Stimulated activated CD4-positive, alpha-beta T cell treated with anti-CD3 and anti-CD28 coated beads, Interleukin-2, amount 100 ng/mL, for 24 hours (primary cell): ENCODE data around the gene NSUN2.
"Not testable (repeated sequence)": the region's sequence is repeated elsewhere in the genome, so short reads cannot be mapped to it uniquely, and the experiment has no call there.

Source experiments
- DNase-seq, 2 donors: peaks; one replicate each; pipeline ENCODE4 v3.0.0-alpha.2; 2020

NSUN2 gene

DNA sequence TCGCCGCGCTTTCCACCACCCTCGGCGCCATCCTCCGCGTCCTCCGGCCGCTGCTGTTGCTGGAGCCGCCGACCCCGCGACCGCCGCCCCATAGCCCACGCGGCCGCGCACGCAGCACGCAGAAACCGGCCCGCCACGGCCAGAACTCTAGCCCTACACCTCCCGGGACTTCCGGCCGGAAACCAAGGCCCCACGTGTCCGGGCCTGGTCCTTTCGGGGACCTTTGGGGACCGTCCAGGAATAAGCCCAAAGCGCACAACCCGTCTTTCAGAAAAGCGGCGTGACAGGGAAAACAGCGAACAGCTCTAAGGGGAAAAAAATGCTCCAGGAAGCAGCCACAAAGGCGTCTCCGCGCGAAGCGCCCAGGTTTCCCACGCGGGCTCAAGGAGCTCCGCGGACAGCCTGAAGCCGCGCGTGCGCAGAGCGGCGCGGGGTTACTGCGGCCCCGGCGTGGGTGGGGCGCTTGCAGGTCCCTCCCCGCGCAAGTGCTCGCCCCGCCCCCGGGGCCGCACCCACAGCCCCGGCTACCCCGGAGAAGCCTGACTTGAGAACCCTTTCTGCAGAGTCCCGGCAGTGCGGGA is at the start of gene NSUN2, which contains the start of gene SRD5A1:
Gene NSUN2, minus strand, starts transcription at position 157 of the 581 bp plus-strand sequence. Its CDS starts 65 bp downstream, at position 92.
Gene SRD5A1, plus strand, starts transcription at position 553 of the 581 bp plus-strand sequence. CDS start 137 bp downstream, outside the sequence.
- DNase-seq = peak; percentile 91

DNA sequence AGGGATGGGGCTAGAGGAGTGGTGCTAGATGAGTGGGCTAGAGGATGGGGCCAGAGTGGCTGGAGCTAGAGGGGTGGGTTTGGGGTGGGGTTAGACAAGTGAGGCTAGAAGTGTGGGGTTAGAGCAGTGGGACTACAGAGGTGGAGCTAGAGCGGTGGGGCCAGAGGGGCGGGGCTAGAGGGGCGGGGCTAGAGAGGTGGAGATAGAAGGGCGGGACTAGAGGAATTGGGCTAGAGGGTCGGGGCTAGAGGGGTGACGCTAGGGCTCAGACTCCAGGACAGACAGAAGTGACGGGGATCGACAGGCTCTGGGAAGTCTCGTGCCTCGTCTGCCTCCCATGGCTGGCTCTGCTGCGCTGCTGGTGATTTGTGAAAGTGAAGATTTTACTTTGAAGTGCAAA is 49.4 kb upstream of the NSUN2 start:
- no peak for DNase-seq

DNA sequence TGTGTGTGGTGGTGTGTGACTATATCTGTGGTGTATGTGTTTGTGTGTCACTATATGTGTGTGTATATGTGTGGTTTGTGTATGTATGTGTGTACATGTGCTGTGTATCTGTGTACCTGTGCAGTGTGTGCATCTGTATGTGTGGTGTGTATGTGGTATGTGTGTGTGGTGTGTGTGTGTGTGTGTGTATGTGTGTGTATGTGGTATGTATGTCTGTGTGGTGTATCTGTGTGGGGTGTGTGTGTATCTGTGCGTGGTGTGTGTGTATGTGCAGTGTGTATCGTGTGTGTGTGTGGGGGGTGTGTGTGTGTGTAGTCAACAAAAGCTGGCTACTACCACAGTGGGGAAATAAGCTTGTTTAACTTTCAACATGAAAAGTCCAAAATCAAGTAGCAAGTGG is 48.8 kb upstream of the NSUN2 start:
- DNase-seq = no peak

DNA sequence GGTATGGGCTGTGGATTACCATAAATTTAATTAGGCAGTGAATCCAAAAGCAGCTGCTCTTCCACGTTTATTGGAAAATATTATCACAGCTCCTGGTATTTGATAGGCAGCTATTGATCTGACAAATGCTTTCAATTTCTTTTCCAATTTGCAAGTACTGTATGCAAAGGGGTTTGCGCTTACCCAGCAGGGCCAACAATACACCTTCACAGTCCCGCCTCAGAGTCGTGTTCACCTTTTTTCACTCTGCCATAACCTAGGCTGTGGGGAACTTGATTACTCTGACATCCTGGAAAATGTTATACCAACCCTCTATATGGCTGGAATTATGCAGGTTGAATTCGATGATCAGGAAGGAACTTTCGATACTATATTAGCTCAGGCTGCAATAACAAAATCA is 48.1 kb upstream of the NSUN2 start:
- no peak for DNase-seq

DNA sequence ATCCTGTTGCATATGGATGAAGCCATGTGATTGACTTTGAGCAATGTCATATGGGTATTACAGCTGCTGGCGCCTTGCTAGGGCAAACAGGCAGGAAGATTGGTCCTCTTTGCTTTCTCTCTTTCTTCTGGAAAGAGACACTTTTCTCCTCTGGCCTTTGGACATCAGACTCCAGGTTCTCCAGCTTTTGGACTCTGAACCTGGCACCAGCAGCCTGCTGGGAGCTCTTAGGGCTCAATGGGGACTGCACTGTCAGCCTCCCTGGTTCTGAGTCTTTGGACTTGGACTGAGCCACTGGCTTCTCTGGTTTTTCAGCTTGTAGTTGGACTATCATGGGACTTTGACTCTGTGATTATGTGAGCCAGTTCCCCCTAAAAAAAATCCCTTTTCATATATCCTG is 45.5 kb upstream of the NSUN2 start:
- DNase-seq = no peak

DNA sequence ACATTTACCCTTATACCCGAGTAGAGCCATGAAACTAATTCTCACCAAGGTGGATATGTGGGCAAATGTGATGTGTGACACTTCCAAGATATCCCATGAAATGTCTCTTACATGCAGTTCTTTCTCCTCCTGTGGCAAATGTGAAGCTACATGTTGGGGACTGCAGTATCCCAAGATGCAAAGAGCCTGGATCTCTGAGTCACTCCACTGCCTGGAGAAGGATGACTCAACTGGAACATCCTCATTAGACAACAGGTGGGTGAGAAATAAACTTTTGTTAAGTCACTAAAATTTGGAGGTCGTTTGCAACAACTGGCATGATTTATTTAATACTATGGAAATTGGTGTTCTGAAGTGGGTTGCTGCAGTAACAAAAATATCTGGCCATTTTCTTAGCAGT is 43.9 kb upstream of the NSUN2 start:
- DNase-seq = no peak

DNA sequence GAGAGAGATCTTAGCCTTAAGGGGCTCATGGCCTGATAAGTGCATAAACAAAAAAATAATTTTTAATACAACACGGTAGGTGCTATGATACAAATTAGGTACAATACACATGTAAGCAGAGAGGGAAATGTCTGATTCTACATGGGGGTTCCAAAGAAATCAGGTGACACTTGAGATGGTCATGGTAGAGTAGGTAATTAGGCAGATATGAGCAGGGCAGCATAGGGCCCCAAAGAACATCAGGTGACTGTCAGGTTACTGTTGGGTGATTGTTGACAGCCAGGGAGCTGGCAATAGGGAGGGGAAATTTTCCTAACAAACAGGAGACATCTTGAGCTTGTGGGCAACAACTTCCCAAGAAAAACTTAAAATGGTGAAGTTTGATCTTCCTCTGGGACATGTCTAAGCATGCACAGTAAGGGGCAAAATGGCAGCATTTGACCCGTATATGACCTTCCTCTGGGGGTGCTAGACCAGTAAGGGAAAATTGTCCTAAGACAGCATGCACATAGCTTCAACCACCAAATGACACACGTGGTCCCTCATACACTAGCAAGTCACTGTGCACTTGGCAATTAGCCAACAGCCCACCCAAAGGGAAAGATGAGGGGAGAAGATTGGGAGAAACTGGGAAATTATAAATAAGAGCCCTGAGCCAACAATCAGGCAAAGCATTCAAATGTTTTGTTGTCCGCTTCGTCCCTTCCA is 43.1 kb upstream of the NSUN2 start:
- no peak for DNase-seq

DNA sequence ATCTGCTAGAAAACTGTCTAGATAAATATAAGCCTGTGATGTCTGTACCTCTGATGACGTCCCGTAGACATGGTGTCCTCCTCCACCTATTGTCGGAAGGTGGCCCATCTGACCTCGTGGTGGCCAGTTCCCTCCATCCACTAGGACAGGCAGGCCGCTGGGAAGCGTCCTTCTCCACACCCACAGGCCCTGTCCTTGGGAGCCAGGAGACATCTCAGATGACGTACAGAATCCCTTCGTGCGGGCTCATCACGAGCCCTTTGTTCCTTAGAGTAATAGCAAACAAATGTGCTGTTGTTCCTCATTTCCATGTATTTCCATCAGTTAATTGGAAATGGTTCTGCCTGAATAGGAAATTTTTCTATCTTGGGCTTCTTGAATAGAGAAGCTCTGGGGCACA is 42.0 kb upstream of the NSUN2 start:
- DNase-seq = no peak

DNA sequence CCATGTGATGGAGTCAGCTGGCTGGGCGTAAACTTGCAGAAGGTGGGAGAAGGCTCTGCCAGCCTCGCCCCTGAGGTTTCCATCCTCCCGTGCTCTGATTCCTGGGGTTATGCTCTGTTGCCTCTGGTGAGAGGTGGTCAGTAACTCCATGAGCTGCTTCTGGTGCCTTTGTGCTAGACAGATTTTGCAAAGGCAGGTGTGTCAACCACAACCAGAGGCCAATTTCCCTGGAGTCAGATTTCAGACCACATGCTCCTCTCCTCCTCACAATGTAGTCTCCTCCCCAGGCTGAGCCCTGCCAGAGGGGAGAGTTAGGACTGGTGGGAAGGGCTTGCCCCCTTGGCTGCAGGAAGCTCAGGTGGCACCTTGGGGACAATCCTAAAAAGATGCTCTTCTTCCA is 41.6 kb upstream of the NSUN2 start:
- DNase-seq = no peak

DNA sequence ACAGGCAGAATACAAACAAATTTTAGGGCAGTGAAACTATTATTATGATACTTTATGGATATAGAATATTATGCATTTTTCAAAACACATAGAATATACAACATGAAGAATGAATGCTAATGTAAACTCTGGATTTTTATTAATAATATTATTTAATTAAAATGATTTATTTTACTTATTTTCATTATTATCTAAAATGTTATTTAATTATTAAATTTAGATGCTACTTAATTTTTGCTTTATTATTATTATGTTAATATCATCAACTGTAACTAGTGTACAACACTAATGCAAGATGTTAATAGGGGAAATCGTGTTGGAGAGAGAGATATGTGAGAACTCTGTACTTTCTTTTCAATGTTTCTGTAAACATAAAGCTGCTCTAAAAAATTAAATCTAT is 41.1 kb upstream of the NSUN2 start:
- no peak for DNase-seq

DNA sequence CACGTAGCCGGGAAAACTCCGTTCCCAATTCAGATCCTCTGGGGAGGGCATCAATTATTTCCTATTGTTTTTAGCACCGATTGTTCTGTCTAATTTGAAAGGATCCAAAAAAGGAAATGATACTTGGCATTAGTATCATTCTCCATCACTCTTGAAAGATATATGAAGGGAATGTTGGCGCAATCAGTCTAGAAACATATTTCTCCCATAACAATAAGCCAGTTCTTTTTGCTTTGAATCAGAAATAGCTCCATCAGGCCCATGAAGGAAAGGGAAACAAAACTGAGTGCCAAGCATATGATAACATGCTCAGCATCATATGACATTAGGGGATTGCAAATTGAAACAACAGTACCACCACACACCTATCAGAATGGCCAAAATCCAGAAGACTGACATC is 40.2 kb upstream of the NSUN2 start:
- DNase-seq = no peak

DNA sequence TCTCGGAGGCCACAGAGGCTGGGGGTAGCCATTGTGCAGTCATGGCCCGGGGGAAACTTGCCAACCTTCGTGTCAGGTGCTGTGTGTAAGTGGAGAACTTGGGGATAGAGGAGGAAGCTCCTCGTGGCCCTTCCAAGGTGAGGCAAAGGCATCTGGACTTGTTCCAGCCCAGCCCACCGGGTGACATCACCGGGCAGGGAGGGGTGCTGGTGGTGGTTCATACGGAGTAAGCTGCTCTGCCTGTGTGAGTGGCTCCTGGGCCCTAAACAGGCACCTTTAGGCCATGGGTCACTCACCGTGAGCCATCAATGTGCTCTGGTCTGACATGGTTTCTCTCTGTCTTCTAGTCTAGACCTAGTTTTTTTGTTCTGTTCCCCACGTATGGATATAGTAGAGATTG is 35.9 kb upstream of the NSUN2 start:
- DNase-seq = not testable (repeated sequence)

DNA sequence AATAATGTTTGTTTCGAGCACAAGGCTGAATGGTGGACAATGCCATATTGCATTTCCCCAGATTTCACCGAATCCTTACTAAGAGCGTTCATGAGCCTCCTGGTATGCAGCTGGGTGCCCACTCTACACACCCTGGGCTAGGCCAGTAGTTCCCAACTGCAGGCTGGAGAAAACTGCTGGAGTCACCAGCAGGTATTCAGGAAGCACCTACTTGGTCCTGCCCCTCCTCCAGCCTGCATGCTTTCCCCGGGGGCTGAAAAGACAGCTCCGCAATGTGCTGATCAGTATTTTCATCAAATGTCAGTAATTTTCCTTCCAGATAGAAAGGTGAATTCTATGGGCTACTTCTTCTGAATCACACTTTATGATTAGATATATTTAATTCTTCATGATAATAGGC is 34.8 kb upstream of the NSUN2 start:
- no peak for DNase-seq

DNA sequence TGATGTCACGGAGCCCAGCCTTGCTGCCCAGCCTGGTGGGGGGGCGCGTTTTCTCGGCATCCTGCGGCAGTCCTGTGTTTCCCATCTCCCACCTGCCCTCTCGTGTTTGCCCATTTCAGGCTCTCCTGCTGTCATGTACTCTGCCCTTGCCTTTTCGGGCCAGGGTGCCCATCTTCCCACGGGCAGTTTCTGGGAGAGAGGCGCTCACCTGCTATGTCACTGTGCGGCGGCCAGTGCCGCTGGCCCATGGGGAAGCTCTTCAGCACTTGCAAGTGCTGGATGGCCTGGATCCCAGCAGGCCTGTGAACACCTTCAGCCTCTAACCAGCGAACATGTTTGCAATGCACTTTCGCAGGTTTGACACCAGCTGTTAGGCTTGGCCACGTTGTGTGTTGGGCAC is 33.9 kb upstream of the NSUN2 start:
- DNase-seq = no peak

DNA sequence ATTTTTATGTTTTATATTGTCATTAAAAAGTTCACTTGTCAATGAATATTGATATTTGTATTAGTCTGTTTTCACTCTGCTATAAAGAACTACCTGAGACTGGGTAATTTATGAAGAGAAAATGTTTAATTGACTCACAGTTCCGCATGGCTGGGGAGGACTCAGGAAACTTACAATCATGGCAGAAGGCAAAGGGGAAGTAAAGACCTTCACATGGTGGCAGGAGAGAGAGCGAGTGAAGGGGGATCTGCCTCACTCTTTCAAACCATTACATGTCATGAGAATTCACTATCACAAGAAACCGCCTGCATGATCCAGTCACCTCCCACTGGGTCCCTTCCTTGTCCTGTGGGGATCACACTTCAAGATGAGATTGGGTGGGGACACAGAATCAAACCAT is 27.8 kb upstream of the NSUN2 start:
- no peak for DNase-seq

DNA sequence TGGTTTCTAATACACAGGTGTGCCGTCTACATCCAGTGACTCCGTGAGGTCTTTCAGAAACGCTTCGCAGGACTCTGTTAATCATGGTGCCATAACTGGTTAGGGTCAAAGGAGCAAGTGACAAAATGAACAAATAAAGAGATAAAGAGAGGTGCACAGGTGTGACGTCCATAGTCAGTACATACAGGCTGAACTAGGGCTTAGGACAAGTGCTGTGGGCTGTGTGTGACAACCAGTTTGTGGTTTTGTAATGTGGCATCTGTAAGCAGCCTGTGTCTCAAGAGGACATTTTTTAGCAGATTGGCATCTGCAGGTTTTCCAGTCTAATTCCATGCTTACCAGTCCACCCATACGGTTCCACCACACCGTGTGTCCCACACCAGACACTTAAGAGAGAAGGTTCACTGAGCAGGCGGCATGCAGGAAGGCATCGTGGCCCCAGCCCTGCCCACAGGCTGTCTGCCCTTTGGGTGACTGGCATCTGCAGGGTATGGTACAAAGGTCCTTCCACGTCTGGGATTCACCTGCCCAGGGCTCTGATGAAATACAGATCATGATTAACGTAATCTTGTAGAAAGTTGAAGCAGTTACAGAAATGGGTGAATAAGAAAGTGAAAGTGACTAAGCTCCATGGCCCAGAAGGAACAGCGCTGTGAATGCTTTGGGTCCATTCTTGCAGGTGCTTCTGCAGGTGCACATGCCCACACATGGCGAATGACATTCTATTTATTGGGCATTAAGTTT is 27.3 kb upstream of the NSUN2 start:
- DNase-seq = no peak

DNA sequence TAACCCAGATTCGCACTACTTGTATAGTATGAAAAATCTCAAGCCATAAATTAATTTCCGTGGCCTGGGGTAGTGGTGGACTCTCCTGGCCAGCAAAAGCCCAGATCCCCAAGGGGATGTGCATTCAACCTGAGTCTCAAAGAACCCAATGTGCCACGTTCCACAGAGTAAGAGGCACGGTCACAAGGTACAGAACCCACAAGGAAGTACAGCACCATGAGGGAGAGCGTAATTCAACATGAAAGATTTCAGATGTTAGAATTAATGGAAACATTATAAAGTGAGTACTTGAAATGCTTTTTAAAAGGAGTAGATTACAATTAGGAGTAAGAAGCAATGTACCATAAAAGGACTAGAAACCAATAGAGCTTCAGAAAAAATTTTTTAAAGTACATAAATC is 23.8 kb upstream of the NSUN2 start:
- no peak for DNase-seq

DNA sequence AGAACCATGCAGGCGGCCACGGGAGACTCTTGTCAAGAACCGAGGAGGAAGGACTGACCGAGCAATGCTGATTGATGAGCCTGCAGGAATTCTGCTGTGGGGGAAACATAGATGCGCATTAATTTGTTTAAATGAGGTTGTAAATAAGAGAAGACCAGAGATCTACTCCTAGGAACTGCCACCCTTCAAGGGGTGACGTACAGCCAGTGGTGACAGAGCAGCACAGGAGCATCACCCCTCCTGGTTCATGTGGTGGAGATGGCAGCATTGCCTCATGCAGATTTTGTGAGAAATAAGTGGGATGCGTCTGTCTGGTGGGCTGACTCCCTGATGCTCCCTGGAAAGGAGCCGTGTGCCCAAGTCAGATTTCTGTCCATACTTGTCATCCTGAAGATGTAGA is 22.6 kb upstream of the NSUN2 start:
- DNase-seq = no peak

DNA sequence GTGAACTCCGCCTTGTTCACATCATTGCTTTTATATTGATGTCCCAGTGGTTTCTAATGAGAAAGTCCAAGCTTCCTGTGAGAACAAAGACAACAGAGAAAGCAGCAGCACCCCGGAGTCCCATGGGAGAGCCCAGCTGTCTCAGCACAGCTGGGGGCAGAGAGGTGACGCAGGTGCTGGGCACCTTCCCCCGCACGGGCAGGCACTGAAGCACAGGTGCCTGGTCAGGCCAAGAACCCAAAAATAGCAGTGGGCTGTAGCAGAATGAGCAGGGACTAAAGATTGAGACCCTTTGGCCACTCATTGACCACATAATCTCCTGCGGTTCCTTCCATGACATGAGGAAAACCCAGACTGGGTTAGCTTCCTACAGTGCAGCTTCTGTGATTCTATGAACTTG is 19.2 kb upstream of the NSUN2 start:
- DNase-seq = no peak

DNA sequence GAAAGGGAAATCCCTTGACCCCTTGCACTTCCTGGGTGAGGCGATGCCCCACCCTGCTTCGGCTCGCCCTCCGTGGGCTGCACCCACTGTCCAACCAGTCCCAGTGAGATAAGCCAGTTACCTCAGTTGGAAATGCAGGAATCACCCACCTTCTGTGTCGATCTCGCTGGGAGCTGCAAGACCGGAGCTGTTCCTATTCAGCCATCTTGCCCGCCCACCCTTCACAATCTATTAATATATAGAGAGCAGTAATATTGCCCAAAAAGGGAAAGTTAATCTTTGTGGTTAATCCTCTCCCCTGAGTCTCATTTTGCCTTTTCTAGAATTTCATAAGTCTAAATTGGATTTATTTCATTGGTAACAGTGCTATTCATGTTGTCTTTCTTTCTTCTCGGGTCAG is 16.8 kb upstream of the NSUN2 start:
- DNase-seq = no peak

DNA sequence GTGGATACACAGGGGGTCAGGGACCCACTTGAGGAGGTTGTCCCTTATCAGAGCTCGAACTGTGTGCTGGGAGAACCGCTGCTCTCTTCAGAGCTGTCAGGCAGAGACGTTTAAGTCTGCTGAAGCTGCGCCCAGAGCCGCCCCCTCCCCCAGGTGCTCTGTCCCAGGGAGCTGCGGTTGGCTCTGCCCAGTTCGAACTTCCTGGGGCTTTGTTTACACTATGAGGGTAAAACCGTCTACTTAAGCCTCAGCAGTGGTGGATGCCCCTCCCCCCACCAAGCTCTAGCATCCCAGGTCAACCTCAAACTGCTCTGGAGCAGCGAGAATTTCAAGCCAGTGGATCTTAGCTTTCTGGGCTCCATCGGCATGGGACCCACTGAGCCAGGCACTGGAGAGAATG is 16.3 kb upstream of the NSUN2 start:
- no peak for DNase-seq

DNA sequence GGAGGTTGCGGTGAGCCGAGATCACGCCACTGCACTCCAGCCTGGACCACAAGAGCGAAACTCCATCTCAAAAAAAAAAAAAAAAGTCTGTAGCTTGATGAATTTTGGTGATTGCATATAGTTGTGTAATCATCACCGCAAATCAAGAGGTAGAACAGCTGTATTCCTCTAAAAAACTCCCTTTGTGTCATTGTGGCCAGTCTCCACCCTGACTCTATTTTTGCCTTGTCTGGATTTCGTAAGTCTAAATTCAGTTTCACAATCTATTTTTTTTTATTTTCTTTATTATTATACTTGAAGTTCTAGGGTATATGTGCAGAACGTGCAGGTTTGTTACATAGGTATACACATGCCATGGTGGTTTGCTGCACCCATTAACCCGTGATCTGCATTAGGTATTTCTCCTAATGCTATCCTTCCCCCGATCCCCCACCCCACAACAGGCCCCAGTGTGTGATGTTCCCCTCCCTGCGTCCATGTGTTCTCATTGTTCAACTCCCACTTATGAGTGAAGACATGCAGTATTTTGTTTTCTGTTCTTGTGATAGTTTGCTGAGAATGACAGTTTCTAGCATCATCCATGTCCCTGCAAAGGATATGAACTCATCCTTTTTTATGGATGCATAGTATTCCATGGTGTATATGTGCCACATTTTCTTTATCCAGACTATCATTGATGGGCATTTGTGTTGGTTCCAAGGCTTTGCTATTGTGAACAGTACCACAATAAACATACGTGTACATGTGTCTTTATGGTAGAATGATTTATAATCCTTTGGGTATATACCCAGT is 12.9 kb upstream of the NSUN2 start:
- not testable (repeated sequence) for DNase-seq

DNA sequence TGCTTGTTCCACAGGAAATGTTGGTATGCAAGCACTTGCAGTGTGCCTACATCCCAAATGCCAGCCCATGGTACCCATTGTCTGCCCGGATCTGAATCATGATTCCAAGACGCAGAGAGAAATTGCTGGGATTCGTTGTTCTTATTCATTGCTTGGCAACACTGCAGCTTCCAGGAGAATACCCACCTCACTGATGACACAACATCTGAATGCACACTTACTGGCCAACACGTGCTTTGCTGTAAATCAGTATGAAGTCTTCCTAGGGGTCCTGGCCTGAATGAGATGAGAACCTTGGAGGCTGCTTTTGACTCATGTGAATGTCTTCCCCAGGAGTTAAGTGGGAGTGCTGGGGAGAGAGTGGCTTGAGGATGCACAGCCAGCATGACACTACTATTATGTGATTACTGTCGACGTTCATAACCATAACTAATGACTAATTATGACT is 12.0 kb upstream of the NSUN2 start:
- DNase-seq = no peak
